ENCODE measurements around the gene SREBF2.
"Not testable (repeated sequence)": the region's sequence is repeated elsewhere in the genome, so short reads cannot be mapped to it uniquely, and the experiment has no call there.

The SREBF2 gene

GRCh38 chr22:41947424-41948080, 114.6 kb downstream of the SREBF2 start:
- no peak for DNase-seq (ENCODE audit: low spot score)

GRCh38 chr22:41948142-41948541, 115.2 kb downstream of the SREBF2 start:
- DNase-seq (ENCODE audit: low spot score): no peak

- not testable (repeated sequence) for DNase-seq (ENCODE audit: low spot score)
Observed at GRCh38 chr22:41948928-41949296, 116.0 kb downstream of the SREBF2 start.

GRCh38 chr22:41949297-41949965, 116.5 kb downstream of the SREBF2 start:
- no peak for DNase-seq (ENCODE audit: low spot score)

GRCh38 chr22:41951898-41952474, 119.1 kb downstream of the SREBF2 start, which contains the start of gene SMIM45:
TSS of gene SMIM45 (plus strand) at chr22:41952150.
- DNase-seq (ENCODE audit: low spot score): no peak

- DNase-seq (ENCODE audit: low spot score): no peak
Observed at GRCh38 chr22:41952713-41953112, 119.8 kb downstream of the SREBF2 start.
